Osteoblast (primary cell): ENCODE data around the gene NLGN4X. TPM values are rescaled to one million over a fixed set of nuclear protein-coding genes. Genes with fewer than 3 reads are reported as not detected.

Experiments
- DNase-seq: peaks from one replicate; pipeline ENCODE4 v3.0.0; 2011; ENCODE audit warnings: low spot score, mixed read lengths; ENCODE audit not compliant: insufficient read length; ENCODE audit errors: missing footprints
- H2AFZ ChIP-seq: 2 replicates; pipeline ENCODE4 v1.6.0; 2011; ENCODE audit warnings: mild to moderate bottlenecking, low read length
- H3K27ac ChIP-seq: 2 replicates; pipeline ENCODE4 v1.5.1; 2011; ENCODE audit warnings: mild to moderate bottlenecking, low read depth, low read length, moderate library complexity
- H3K27me3 ChIP-seq: 2 replicates; pipeline ENCODE4 v1.6.0; 2012; ENCODE audit warnings: mild to moderate bottlenecking, control low read depth, inconsistent platforms, low read length, moderate library complexity; ENCODE audit not compliant: insufficient read depth
- H3K36me3 ChIP-seq: 2 replicates; pipeline ENCODE4 v1.5.1; 2011; ENCODE audit warnings: mild to moderate bottlenecking, low read length, control low read depth, moderate library complexity; ENCODE audit not compliant: insufficient read depth
- H3K4me1 ChIP-seq: 2 replicates; pipeline ENCODE4 v1.5.1; 2011; ENCODE audit warnings: mild to moderate bottlenecking, low read length, control low read depth, moderate library complexity; ENCODE audit not compliant: insufficient read depth
- H3K4me2 ChIP-seq: 2 replicates; pipeline ENCODE4 v1.6.0; 2011; ENCODE audit warnings: mild to moderate bottlenecking, low read length; ENCODE audit not compliant: insufficient read depth
- H3K4me3 ChIP-seq: fragments of 200-600 bp; sonication (generic); 3 replicates; pipeline ENCODE4 v1.5.1; 2012; ENCODE audit warnings: mild to moderate bottlenecking, low read length, inconsistent platforms; ENCODE audit not compliant: insufficient read depth
- H3K79me2 ChIP-seq: 2 replicates; pipeline ENCODE4 v1.6.0; 2012; ENCODE audit warnings: mild to moderate bottlenecking, low read length, control low read depth, inconsistent platforms; ENCODE audit not compliant: insufficient read depth
- H3K9me3 ChIP-seq: 2 replicates; pipeline ENCODE4 v1.5.1; 2011; ENCODE audit warnings: low read depth, low read length, control low read depth
- H4K20me1 ChIP-seq: 2 replicates; pipeline ENCODE4 v1.6.0; 2012; ENCODE audit warnings: mild to moderate bottlenecking, low read length, control low read depth; ENCODE audit not compliant: insufficient read depth
- CTCF ChIP-seq: IDR thresholded peaks from 2 replicates; pipeline ENCODE4 v1.5.1; 2011; ENCODE audit warnings: mild to moderate bottlenecking, low read depth, low read length, moderate library complexity; ENCODE audit errors: extremely low read depth
- total RNA-seq: library from RNA; depleted of rRNA; stranded (reverse); fragments of >200 nt; gene quantifications from 2 replicates; pipeline ENCODE4 v1.2.3, GENCODE V29; 2012

NLGN4X gene
- total RNA-seq, 1 donor: 1.4 TPM

- H3K79me2 ChIP-seq: no peaks in the 10 kb centered on the region
- H3K36me3 ChIP-seq: no peaks in the 10 kb centered on the region
- no peak overlapping the region for H3K4me3 ChIP-seq
- H3K4me1 ChIP-seq: no peaks in the 10 kb centered on the region
- no peak overlapping the region for H3K27ac ChIP-seq
- peaks cover 2% of the 10 kb centered on the region for H3K9me3 ChIP-seq
- H3K27me3 ChIP-seq: no peaks in the 10 kb centered on the region
- H3K4me2 ChIP-seq: no peak overlapping the region
- DNase-seq: no peak
- H4K20me1 ChIP-seq: no peaks in the 10 kb centered on the region
- H2AFZ ChIP-seq: no peak overlapping the region
- TF ChIP-seq CTCF: no peak
Observed at GRCh38 chrX:6187256-6187655, 41.4 kb downstream of the NLGN4X start.

- no peak for DNase-seq
- Histone ChIP-seq H3K36me3 (no peaks in the 10 kb centered on the region), H3K4me1 (no peaks in the 10 kb centered on the region)
Observed at GRCh38 chrX:6184900-6185515, 43.7 kb downstream of the NLGN4X start.

GRCh38 chrX:6175914-6176313 lies 52.8 kb downstream of the NLGN4X start:
- H3K36me3 ChIP-seq: no peaks in the 10 kb centered on the region
- no peaks in the 10 kb centered on the region for H4K20me1 ChIP-seq
- no peaks in the 10 kb centered on the region for H3K4me1 ChIP-seq
- no peak overlapping the region for H3K4me3 ChIP-seq
- no peaks in the 10 kb centered on the region for H3K27me3 ChIP-seq
- H2AFZ ChIP-seq: no peak overlapping the region
- DNase-seq: no peak
- TF ChIP-seq CTCF: no peak
- H3K79me2 ChIP-seq: no peaks in the 10 kb centered on the region
- H3K27ac ChIP-seq: no peak overlapping the region
- no peak overlapping the region for H3K4me2 ChIP-seq
- H3K9me3 ChIP-seq: peaks cover 6% of the 10 kb centered on the region

More at GRCh38 chrX:6184900-6185515, 43.7 kb downstream of the NLGN4X start:
- Histone ChIP-seq H3K27ac (no peak overlapping the region), H3K4me3 (no peak overlapping the region), H2AFZ (no peak overlapping the region), H3K9me3 (peaks cover 3% of the 10 kb centered on the region), H4K20me1 (no peaks in the 10 kb centered on the region), H3K79me2 (no peaks in the 10 kb centered on the region), H3K4me2 (no peak overlapping the region), H3K27me3 (no peaks in the 10 kb centered on the region)
- no peak for TF ChIP-seq CTCF

- H2AFZ ChIP-seq: no peak overlapping the region
- no peaks in the 10 kb centered on the region for H4K20me1 ChIP-seq
- DNase-seq: no peak
- peaks cover 2% of the 10 kb centered on the region for H3K9me3 ChIP-seq
- H3K4me1 ChIP-seq: no peaks in the 10 kb centered on the region
- no peaks in the 10 kb centered on the region for H3K79me2 ChIP-seq
- H3K27me3 ChIP-seq: no peaks in the 10 kb centered on the region
- H3K36me3 ChIP-seq: no peaks in the 10 kb centered on the region
- no peak overlapping the region for H3K27ac ChIP-seq
- no peak for TF ChIP-seq CTCF
- no peak overlapping the region for H3K4me3 ChIP-seq
- no peak overlapping the region for H3K4me2 ChIP-seq
Observed at GRCh38 chrX:6170424-6170823, 58.2 kb downstream of the NLGN4X start.
